A673 (cell line): ENCODE results near the gene CAND1.

Experiments used
- EZH2 ChIP-seq: fragments of 200-600 bp; sonication (generic); IDR thresholded peaks from 2 replicates; pipeline ENCODE4 v1.6.1; 2017; ENCODE audit warnings: borderline replicate concordance, low read depth, mild to moderate bottlenecking, mixed read lengths, antibody characterized with exemption, low read length; ENCODE audit not compliant: poor library complexity, severe bottlenecking
- TF ChIP-seq, protein P1 (sequence below): fragments of 300-800, 200-600 bp; sonication (generic); conservative IDR thresholded peaks from 2 replicates; pipeline ENCODE4 v1.5.1; 2017; ENCODE audit warnings: low read depth, mild to moderate bottlenecking, antibody characterized with exemption, low read length, moderate library complexity, mixed read lengths

DNA sequence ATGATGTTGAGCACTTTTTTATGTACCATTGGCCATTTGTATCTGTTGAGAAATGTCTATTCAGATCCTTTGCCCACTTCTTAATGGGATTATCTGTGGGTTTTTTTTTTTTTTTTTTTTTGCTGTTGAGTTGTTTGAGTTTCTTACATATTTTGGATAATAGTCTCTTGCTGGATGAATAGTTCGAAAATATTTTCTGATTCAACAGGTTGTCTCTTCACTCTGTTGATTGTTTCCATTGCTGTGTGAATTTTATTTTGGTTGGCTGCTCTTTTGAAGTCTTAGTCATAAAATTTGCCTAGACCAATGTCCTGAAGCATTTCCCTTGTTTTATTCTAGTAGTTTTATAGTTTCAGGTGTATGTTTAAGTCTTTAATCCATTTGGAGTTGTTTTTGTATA, 64.5 kb downstream of the CAND1 start:
- TF ChIP-seq, protein P1, sequence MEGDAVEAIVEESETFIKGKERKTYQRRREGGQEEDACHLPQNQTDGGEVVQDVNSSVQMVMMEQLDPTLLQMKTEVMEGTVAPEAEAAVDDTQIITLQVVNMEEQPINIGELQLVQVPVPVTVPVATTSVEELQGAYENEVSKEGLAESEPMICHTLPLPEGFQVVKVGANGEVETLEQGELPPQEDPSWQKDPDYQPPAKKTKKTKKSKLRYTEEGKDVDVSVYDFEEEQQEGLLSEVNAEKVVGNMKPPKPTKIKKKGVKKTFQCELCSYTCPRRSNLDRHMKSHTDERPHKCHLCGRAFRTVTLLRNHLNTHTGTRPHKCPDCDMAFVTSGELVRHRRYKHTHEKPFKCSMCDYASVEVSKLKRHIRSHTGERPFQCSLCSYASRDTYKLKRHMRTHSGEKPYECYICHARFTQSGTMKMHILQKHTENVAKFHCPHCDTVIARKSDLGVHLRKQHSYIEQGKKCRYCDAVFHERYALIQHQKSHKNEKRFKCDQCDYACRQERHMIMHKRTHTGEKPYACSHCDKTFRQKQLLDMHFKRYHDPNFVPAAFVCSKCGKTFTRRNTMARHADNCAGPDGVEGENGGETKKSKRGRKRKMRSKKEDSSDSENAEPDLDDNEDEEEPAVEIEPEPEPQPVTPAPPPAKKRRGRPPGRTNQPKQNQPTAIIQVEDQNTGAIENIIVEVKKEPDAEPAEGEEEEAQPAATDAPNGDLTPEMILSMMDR, result no peak
- no peak for TF ChIP-seq EZH2
